H1 (cell line): ENCODE measurements around the gene GARS1. TPM values are rescaled to one million over a fixed set of nuclear protein-coding genes. Genes with fewer than 3 reads are reported as not detected.

Experiments used
- TCF12 ChIP-seq: IDR thresholded peaks from 2 replicates; pipeline ENCODE4 v1.6.1; 2011; ENCODE audit warnings: low read depth, mild to moderate bottlenecking, low read length
- polyA plus RNA-seq, 7 experiments: library from polyadenylated mRNA; depleted of rRNA in 3 of 7; stranded (reverse) in 5 of 7; unstranded in 2 of 7; fragments of >200 nt in 5 of 7; fragments of 200-250 nt in 2 of 7; gene quantifications; 1 replicate in 5 of 7; 2 replicates in 1 of 7; 4 replicates in 1 of 7; pipeline versions ENCODE4 v1.2.1 to v1.2.3, GENCODE V29; 2011 to 2013; ENCODE audit warnings: missing spikeins in 2 of 7, mixed read lengths in 2 of 7
- total RNA-seq: library from RNA; stranded (reverse); fragmentation: NEBNext Ultra II Directional; extraction: Animal tissue kit (Norgen Biotek cat#: 25700); gene quantifications from 2 replicates; pipeline ENCODE4 v1.2.1, GENCODE V29; 2021

The GARS1 gene
- total and polyA plus RNA-seq, 2 of the 8 experiments (the other 6 are each of a cell fraction or from before 2014, with no cell fraction given), result 270 to 476 TPM

- 0 out of 2 replicates have a peak, but pooled peaks have one; percentile 24 for TF ChIP-seq TCF12
Measured at GRCh38 chr7:30556840-30557239, 37.8 kb upstream of the GARS1 start (continued).
